Measurements from ENCODE around the gene ENTPD3. TPM values are rescaled to one million over a fixed set of nuclear protein-coding genes. Genes with fewer than 3 reads are reported as not detected.
A peak's percentile ranks its signal among the peaks of the same experiment; 100 is the strongest.

The ENTPD3 gene
- total RNA-seq, 2 donors from 2014 or later = 0.22 to 0.37 TPM

GRCh38 chr3:40387895-40388254, 891 bp downstream of the ENTPD3 start:
- Histone ChIP-seq H3K27me3 (ENCODE audit: control insufficient read depth, insufficient read depth, low read length, poor library complexity, severe bottlenecking) (peaks cover 60% of the 10 kb centered on the region), H3K36me3 (ENCODE audit: control insufficient read depth, insufficient read depth, low read length) (no peaks in the 10 kb centered on the region), H3K27ac (ENCODE audit: low read depth, low read length) (no peak overlapping the region), H3K9ac (ENCODE audit: extremely low read depth, low read length, poor library complexity, severe bottlenecking) (no peak overlapping the region), H3K4me3 (ENCODE audit: low read length) (no peak overlapping the region), H3K4me1 (ENCODE audit: control insufficient read depth, insufficient read depth, low read length) (no peaks in the 10 kb centered on the region), H3K9me3 (ENCODE audit: control insufficient read depth, low read length) (no peaks in the 10 kb centered on the region)
- Mint-ChIP-seq H3K4me1 (peaks cover 5% of the 10 kb centered on the region), H3K9me3 (no peaks in the 10 kb centered on the region), H3K27ac (no peak overlapping the region), H3K27me3 (ENCODE audit: insufficient read depth) (peaks cover 46% of the 10 kb centered on the region), H3K36me3 (ENCODE audit: low read depth) (no peaks in the 10 kb centered on the region), H3K4me3 (peak overlapping the region; percentile 62)
- TF ChIP-seq CTCF (conservative IDR thresholded peaks at IDR 0.05) = no peak
- DNase-seq = peak; percentile 55
- whole genome bisulfite sequencing, 2 experiments (ENCODE audit: insufficient coverage in 1 of 2, insufficient read length in 1 of 2) = 83 to 89% methylated on average over 8 to 10 of the region's 10 CpGs

- H3K4me1 Mint-ChIP-seq = no peaks in the 10 kb centered on the region
Measured at GRCh38 chr3:40396406-40396805, 9.4 kb downstream of the ENTPD3 start.

GRCh38 chr3:40397129-40397528, 10.1 kb downstream of the ENTPD3 start:
- peaks cover 6% of the 10 kb centered on the region for H3K27me3 ChIP-seq (ENCODE audit: control insufficient read depth, insufficient read depth, low read length, poor library complexity, severe bottlenecking)
- Mint-ChIP-seq H3K4me3 (no peak overlapping the region), H3K27me3 (ENCODE audit: insufficient read depth) (peaks cover 2% of the 10 kb centered on the region), H3K9me3 (no peaks in the 10 kb centered on the region), H3K36me3 (ENCODE audit: low read depth) (no peaks in the 10 kb centered on the region), H3K27ac (no peak overlapping the region), H3K4me1 (no peaks in the 10 kb centered on the region)
- no peaks in the 10 kb centered on the region for H3K4me1 ChIP-seq (ENCODE audit: control insufficient read depth, insufficient read depth, low read length)
- no peak overlapping the region for H3K27ac ChIP-seq (ENCODE audit: low read depth, low read length)
- no peak overlapping the region for H3K4me3 ChIP-seq (ENCODE audit: low read length)
- no peak for DNase-seq
- no peaks in the 10 kb centered on the region for H3K9me3 ChIP-seq (ENCODE audit: control insufficient read depth, low read length)
- no peak for TF ChIP-seq CTCF (conservative IDR thresholded peaks at IDR 0.05)
- H3K9ac ChIP-seq (ENCODE audit: extremely low read depth, low read length, poor library complexity, severe bottlenecking) = no peak overlapping the region
- H3K36me3 ChIP-seq (ENCODE audit: control insufficient read depth, insufficient read depth, low read length) = no peaks in the 10 kb centered on the region
- 80 to 96% methylated on average over 1 to 3 of the region's 4 CpGs for WGBS, 2 experiments (ENCODE audit: insufficient coverage in 1 of 2, insufficient read length in 1 of 2)

More at GRCh38 chr3:40396406-40396805, 9.4 kb downstream of the ENTPD3 start:
- WGBS, 2 experiments (ENCODE audit: insufficient coverage in 1 of 2, insufficient read length in 1 of 2) = 81% methylated on average over 5 of the region's 5 CpGs
- Histone ChIP-seq H3K36me3 (ENCODE audit: control insufficient read depth, insufficient read depth, low read length) (no peaks in the 10 kb centered on the region), H3K27me3 (ENCODE audit: control insufficient read depth, insufficient read depth, low read length, poor library complexity, severe bottlenecking) (peaks cover 6% of the 10 kb centered on the region), H3K4me3 (ENCODE audit: low read length) (no peak overlapping the region), H3K4me1 (ENCODE audit: control insufficient read depth, insufficient read depth, low read length) (no peaks in the 10 kb centered on the region), H3K9ac (ENCODE audit: extremely low read depth, low read length, poor library complexity, severe bottlenecking) (no peak overlapping the region), H3K27ac (ENCODE audit: low read depth, low read length) (no peak overlapping the region), H3K9me3 (ENCODE audit: control insufficient read depth, low read length) (no peaks in the 10 kb centered on the region)
- no peak for TF ChIP-seq CTCF (conservative IDR thresholded peaks at IDR 0.05)
- Mint-ChIP-seq H3K27ac (no peak overlapping the region), H3K9me3 (no peaks in the 10 kb centered on the region), H3K36me3 (ENCODE audit: low read depth) (no peaks in the 10 kb centered on the region), H3K27me3 (ENCODE audit: insufficient read depth) (peaks cover 2% of the 10 kb centered on the region), H3K4me3 (no peak overlapping the region)
- DNase-seq = no peak

All from endodermal cell (in vitro differentiated cells).